Measurements from ENCODE around the gene PRR23E.

Gene PRR23E

GRCh38 chr3:127206611-127207516, 13.9 kb downstream of the PRR23E start:
- TF ChIP-seq CTCF (IDR thresholded peaks at IDR 0.05; ENCODE audit: extremely low read depth, insufficient read depth, missing control alignments): no peak
- DNase-seq (ENCODE audit: low spot score): no peak
- in situ Hi-C loops (cut with MboI; ENCODE audit: low pct_unique_long_range_greater_than_20kb, low sequenced_read_pairs, unreplicated experiment): no loop called here

DNA sequence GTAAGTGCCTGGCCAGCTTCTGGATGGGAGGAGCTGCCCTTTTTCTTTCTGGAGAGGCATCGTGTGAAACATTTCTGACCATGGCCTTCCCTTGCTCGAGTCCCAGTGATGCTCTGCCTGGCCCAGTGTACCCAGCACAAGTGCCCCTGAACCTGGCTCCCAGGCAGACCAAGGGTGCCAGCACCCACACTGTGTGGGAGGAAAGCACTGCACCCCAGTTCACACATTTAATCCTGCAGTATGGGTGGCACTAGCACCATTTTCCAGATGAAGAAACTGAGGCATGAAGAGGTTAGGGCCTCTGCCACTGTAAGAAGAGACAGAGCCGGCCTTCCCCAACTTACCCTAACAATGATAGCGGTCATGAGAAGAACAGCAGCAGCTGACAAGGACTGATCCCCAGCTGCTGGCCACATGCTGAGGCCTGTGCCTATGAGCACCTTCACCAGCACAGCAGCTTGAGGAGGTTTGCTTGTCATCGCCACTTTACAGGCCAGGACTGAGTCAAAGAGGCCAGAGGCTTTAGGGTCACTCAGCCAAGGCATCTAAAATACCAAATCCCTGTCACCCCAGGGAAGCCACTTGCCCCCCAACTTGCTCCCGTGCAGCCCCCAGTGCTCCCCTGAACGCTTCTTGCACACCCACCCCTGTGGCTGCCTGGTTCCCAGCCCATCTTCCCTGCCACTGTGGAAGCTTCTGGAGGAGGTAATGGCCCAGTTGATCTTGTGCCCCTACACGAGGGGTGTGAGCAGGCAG, 15.0 kb downstream of the PRR23E start:
- TF ChIP-seq CTCF (IDR thresholded peaks at IDR 0.05; ENCODE audit: extremely low read depth, insufficient read depth, missing control alignments): no peak
- DNase-seq (ENCODE audit: low spot score): no peak
- in situ Hi-C loops (cut with MboI; ENCODE audit: low pct_unique_long_range_greater_than_20kb, low sequenced_read_pairs, unreplicated experiment): no loop called here

- in situ Hi-C loops (cut with MboI; ENCODE audit: low pct_unique_long_range_greater_than_20kb, low sequenced_read_pairs, unreplicated experiment): no loop called here
- no peak for DNase-seq (ENCODE audit: low spot score)
- no peak for TF ChIP-seq CTCF (IDR thresholded peaks at IDR 0.05; ENCODE audit: extremely low read depth, insufficient read depth, missing control alignments)
Observed at GRCh38 chr3:127208483-127209100, 15.7 kb downstream of the PRR23E start.

DNA sequence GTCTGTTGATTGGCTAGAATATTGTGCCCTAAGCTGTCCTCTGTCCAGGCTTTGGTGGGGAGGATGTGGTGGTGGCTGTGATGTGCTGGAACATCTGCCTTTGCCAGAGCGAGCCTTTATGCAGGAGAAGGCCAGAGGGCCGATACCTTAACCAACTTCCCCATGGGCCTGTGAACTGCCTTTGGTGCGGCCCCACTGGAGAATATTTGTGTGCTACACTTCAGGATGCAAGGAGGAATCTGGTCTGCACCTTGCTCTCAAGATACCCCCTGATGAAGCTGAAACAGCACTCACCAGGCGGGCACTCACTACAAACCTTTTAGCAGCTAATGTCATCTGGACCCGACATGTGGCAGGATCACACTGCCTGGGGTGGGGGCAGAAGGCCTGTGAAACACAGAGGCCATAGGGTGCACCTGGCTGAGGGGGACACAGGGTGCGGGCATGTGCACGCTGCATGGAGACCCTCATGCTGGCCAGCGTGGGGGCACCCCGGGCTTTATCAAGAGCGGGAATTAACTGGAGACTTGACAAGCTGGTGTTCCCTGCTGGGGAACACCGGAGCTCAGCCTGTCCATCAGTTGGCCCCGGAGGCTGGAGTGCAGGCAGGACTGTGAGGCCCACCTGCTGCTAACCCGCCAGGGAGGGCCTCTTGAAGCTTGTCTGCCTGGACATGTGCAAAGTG, 16.4 kb downstream of the PRR23E start:
- in situ Hi-C loops (cut with MboI; ENCODE audit: low pct_unique_long_range_greater_than_20kb, low sequenced_read_pairs, unreplicated experiment): no loop called here
- no peak for TF ChIP-seq CTCF (IDR thresholded peaks at IDR 0.05; ENCODE audit: extremely low read depth, insufficient read depth, missing control alignments)
- no peak for DNase-seq (ENCODE audit: low spot score)

DNA sequence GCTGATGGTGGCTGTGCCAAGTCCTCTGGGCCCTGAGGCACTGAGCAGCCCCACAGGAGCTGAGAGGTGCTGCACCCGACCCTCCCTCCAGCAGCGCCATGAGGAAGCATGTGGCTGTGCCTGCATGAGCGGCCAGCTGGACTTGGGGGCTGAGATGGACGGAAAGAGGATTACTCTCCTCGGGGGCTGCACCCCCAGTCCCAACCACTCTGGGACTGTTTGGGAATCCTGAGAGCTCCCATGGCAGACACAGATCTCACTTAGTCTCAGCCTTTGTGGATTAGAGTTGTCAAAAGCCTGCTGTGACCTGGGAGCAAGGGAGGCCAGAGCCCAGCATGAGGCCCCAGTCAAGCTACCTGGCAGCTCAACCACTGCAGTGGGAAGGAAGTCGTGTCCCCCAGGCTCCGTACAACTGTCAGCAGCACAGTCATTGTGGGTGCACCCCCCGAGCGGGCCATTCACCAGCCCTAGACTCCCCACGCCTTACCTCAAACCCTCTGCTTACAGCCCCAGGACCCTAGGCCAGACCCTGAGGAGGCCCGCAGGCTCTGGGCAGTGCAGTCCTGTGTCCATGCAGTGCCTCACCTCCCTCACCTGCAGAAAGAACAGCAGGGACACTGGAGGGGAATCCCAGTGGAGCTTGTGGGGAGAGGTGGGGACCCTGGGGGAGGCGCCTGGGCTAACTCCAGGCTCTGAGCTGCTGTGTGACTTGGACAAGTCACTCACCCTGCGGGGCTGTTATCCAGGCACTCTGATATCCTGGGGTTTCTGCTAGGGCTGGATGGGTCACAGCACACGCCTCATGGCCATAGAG, 17.1 kb downstream of the PRR23E start:
- no peak for TF ChIP-seq CTCF (IDR thresholded peaks at IDR 0.05; ENCODE audit: extremely low read depth, insufficient read depth, missing control alignments)
- in situ Hi-C loops (cut with MboI; ENCODE audit: low pct_unique_long_range_greater_than_20kb, low sequenced_read_pairs, unreplicated experiment): no loop called here
- DNase-seq (ENCODE audit: low spot score): no peak

Data from GM13977 (cell line).